GM18909 (cell line): ENCODE measurements around the gene COL6A3.
"Not testable (repeated sequence)": the region's sequence is repeated elsewhere in the genome, so short reads cannot be mapped to it uniquely, and the experiment has no call there.

Experiments
- ATAC-seq: cut with Tn5 transposase; IDR thresholded peaks from one replicate; pipeline ENCODE4 v1.9.1; 2021; ENCODE audit warnings: mild to moderate bottlenecking; ENCODE audit not compliant: unreplicated experiment, poor library complexity

COL6A3 gene

GRCh38 chr2:237304763-237305514 is 109.0 kb downstream of the COL6A3 start:
- ATAC-seq: no peak

DNA sequence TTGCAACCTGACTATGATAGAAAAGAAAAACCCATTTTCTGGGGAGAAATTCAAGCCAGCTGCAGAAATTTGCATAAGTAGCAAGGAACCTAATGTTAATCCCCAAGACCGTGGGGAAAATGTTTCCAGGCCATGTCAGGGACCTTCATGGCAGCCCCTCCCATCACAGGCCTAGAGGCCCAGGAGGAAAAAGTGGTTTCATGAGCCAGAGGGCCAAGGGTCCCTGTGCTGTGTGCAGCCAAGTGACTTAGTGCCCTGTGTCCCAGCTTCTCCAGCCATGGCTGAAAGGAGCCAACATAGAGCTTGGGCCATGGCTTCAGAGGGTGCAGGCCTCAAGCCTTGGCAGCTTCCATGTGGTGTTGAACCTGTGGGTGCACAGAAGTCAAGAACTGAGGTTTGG is 110.7 kb downstream of the COL6A3 start:
- not testable (repeated sequence) for ATAC-seq

GRCh38 chr2:237301595-237301994 is 112.4 kb downstream of the COL6A3 start:
- no peak for ATAC-seq

- ATAC-seq: no peak
These were observed 113.2 kb downstream of the COL6A3 start for GRCh38 chr2:237300739-237301138.

- ATAC-seq: no peak
These were observed 114.1 kb downstream of the COL6A3 start for GRCh38 chr2:237299906-237300305.

DNA sequence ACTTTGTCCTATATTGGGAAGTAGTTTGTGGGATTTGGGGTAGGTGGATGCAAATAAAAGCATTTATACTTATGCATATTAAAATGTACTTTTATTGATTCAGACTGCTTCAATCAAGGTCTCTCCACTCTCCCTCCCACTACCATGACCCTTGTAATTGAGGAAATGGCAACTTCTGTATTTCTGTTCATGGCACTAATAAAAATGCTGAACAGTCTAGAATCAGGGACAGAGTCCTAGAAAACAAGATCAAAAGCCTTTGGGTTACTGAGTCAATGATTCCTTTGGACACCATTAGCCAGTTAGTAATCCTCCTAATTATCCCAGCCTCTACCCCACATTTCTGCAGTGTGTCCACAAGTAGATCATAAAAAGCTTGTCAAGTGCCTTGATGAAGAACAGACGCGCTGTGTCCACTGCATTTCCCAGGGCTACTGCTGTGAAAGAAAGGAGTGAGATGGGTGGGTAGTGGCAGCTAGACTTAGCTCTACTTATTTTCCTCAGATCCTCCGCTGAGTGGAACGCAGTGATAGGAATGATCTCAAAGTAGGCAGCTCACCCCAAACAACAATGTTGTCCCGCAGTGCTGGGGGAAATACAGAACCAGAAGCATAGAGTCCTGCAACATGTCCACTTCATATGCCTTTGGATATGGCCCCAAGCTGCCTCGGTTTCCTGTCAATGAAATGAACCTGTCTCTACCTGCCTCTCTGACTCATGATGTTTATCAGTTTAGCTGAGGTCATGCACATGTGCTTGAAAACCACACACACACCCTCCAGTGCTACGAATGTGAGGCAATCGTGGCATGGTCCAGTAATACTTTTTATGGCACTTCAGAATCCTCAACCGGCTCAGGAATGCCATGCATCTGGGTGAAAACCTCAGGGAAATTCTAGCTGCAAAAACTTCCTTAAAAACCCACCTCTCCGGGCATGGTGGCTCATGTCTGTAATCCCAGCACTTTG is 115.5 kb downstream of the COL6A3 start:
- ATAC-seq: no peak

DNA sequence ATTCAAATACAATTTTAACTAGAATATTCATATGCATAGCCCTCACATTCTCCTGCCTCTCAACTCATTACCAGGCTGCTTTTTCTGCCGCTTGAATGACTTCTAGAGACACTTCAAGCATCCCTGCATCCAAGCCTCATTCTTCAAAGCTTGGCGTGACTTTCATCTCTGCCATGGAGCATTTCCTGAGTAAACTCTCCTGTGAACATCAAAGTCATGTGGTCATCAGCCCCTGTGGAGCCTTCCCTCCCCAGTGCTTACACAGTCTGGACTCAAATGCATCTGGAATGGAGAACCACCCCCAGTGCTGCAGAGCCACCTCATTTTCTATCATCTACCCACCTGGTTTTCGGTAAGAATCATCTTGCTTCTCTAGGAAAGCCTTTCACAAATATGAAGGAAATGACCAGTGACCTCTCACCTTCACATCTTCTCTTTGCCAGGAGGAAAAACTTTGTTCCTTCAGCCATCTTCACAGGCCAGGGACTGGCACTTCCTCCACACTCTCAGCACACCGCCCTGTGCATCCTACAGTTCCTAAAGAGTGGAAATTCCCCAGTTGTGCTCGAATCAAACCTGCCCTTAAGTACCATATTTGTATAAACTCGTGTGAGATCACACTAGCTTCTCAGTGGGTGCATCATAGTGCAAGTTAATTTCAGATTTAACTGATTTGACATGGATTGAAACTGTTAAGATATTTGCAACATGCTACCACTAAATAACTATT is 116.4 kb downstream of the COL6A3 start:
- ATAC-seq: no peak

DNA sequence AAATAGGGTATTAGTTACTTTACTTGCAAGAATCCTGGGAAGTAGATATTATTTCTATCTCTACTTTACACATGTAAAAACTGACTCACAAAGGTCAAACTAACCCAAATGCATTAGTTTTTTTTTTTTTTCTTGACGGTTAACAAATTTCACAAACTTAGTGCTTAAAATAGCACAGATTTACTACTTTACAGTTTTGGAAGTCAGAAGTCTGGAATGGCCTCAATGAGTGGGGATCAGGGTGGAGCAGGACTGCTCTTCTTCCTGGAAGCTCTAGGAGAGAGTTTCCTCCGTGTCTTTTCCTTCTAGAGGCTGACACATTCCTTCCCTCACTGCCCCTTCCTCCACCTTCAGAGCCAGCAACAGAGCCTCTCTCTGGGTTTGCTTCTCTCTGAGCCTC is 117.2 kb downstream of the COL6A3 start:
- ATAC-seq: no peak

DNA sequence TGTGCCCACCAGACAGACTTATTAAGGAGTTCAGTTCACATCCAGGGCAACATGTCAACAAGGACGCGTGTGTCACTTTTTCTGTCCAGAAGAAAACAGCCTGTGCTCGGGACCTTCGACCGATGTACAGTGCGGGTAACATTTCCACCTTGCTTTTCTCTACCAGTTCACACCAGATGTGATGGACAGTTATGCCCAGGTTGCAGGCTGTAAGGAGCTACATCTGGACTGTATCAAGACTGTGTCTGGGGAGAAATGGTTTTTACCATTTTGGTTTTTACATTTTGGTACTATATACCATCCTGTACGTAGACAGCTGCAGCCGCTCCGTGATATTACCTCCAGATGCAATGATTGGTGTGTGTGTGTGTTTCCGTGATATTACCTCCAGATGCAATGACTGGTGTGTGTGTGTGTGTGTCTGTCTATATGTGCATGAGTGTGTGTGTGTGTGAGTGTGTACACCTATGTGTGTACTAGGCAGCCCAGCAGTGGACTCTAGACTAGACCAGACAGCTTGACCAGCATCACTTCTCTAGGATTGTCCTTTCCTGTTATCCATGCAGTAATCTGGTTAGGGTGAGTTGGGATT is 118.0 kb downstream of the COL6A3 start:
- ATAC-seq: no peak

- ATAC-seq: no peak
These were observed 119.5 kb downstream of the COL6A3 start for GRCh38 chr2:237294460-237294859.

DNA sequence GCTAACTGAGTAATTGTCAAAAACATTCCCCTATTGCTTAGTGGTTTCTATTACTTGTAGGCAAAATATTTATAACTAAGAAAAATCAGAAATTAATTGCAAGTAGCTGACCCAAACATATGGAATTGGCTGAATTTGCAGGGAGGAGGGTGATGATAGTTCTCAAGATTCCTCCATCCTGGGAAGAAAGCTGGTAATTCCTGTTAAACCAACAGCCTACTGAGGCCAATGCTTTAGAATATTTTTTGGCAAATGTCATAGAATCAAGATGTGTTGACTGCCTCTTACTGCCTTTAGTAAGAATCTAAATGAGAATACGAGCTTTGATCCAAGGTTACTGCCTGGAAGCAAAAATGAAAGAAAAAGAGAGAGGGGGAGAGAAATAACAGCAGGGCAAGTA is 120.0 kb downstream of the COL6A3 start:
- no peak for ATAC-seq

DNA sequence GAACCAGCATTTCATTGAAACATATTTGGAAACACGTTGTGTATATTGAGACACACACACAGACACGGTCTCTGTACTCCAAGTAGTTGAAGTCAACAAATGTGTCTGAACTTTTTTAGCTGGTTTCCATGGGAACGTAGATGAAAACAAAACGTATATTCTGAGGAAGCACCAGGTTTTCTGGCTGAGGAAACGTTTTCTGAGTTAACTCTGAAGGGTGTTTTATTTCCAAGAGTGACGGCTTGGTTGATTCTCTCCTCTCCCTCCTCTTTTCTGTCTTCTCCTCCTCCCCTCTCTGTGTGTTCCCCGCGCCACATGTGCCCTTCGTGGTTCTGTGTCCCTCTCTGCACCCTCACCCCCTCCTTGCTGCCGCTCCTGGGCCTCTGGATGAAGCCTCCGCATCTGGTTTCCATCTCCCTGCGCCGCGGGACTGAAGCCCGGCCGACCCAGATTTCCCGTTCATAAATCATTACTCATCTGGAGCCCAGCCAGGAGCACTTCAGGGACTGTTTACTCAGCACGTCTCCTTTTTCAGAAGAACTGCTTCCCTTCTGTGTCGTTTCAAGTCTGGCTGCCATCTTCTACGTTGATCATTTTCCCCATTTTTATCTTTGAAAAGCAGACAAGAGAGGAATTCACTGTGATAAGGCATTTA is 122.7 kb downstream of the COL6A3 start:
- ATAC-seq: no peak

DNA sequence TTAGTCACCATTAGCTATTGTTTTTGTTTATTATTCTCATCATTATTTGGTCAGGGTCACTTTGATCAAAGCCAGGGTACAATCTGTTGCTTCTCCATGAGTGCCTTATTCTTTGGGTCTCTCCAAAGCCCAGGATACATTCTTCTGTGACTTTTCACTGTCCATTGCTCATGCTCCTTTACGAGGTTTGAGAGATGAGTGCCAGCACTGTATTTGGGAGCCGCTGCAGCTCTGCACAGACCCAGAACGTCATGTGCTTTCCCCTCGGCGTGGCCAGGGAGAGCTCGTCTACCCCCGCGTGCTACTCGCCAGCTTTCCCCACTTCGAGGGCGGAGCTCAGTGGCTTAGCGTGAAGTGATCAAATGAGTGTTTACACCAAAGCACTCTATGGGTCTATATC is 123.7 kb downstream of the COL6A3 start:
- ATAC-seq: no peak

DNA sequence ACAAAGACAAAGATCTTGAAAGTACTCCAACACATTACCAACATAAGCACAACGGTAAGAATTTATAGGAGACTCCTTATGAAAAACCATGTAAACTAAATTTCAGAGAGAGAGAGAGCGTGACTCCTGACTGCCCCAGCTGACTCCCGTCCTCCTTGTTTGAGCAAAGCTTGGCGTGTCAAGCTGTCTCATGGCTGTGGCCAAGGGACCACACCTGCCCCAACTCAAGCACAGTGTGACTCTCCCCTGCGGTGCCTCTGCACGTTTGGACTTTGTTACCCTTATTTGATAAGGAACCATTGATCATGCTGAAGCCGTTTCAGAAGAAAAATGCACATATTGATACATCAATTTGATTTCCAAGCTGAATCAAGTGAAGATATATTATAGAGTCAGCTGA is 124.8 kb downstream of the COL6A3 start:
- no peak for ATAC-seq

DNA sequence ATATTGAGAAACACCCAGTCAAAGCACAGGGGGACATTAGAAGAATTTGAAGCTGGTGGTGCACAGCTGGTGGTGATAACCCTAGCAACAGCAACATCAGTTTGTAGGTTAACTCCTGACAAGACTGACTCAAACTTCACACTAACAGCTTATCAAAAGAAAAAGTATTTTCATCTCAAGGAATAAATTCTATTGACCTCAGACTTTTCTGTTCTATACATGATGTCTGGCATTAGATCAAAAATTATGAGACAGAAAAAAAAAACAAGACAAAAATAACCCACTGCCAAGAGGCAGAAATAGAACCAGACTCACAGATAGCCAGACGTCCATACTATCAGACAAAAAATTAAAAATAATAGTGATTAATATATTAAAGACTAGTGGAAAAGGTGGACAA is 126.1 kb downstream of the COL6A3 start:
- no peak for ATAC-seq

GRCh38 chr2:237283131-237283928 is 130.6 kb downstream of the COL6A3 start:
- no peak for ATAC-seq

GRCh38 chr2:237282568-237283128 is 131.3 kb downstream of the COL6A3 start:
- no peak for ATAC-seq

DNA sequence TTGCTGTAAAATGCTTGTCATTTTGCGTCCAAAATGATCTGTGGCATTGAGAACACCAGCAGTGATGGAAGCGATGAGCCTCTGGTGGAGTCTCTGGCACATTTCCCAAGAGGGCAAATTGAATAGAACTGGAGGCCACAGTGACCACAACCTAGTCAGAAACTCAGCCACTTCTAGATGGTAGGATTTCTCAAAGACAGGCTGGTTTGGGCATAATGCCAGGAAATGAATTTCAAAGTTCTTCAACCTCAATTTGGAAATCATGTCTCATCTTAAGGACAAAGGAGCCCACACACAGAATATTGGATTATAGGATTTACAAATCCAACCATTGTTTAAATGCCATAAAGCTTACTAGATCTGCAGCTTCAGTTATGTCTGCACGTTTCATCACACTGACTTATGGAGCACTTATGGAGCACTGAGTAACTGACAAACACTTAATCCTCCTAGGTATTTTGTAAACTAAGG is 132.1 kb downstream of the COL6A3 start:
- no peak for ATAC-seq

- no peak for ATAC-seq
These were observed 133.0 kb downstream of the COL6A3 start for GRCh38 chr2:237280939-237281338.
